HG03442 (cell line): ENCODE measurements around the gene CPOX.
"Not testable (repeated sequence)": the region's sequence is repeated elsewhere in the genome, so short reads cannot be mapped to it uniquely, and the experiment has no call there.

ENCODE experiments used
- ATAC-seq: cut with Tn5 transposase; IDR thresholded peaks from one replicate; pipeline ENCODE4 v1.9.1; 2021; ENCODE audit warnings: mild to moderate bottlenecking, moderate library complexity; ENCODE audit not compliant: unreplicated experiment

CPOX gene

DNA sequence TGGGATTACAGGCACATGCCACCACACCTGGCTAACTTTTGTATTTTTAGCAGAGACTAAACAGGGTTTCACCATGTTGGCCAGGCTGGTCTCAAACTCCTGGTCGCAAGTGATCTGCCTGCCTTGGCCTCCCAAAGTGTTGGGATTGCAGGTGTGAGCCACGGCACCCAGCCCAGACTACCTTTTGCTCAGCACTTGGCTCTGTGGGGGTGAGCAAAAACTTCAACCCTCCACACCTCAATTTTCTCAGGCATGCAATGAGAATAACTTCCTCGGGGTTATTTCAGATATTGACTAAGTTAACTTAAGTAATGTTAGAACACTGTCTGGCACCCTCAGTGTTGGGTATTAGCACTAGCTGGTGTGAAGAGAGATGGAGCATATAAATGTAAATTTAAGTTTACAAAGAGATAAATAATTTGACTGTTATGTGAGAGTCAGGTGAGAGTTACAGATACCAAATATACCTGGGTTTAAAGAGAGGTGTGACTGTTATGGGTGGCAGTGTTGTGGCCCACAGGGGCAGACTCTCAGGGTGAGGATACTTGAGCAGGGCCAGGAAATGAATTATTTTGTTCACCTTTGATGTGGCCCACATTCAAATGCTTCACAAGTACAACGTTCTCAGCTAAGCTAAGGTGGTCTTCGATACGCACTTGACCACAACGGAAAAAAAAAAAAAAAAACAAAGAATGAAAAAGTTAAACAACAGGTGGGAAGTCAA, 29.0 kb downstream of the CPOX start:
- peak; percentile 18 for ATAC-seq

DNA sequence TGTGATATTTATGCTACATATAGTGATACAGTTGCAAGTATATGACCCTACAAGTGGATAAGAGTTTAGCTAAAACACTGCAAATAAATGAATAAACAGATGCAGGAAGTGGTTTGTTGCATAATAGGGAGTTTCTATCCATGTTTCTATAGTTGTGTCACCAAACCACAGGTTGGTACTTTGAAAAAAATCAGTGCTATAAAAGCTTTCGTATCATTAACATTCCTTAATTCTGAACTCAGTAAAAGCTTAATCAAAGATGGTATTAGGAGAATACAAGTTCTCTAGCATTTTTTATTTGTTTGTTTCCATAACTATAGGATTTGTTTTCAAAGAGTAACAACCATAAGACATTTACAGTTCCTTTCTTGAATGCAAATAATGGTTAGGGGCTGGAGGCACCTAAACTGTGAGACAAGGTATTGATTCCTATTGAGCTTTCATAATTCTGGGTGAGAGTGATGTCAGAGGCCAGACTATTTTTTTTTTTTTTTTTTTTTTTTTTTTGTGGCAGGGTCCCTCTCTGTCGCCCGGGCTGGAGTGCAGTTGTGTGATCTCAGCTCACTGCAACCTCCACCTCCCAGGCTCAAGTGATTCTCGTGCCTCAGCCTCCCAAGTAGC, 29.6 kb downstream of the CPOX start:
- peak; percentile 42 for ATAC-seq

DNA sequence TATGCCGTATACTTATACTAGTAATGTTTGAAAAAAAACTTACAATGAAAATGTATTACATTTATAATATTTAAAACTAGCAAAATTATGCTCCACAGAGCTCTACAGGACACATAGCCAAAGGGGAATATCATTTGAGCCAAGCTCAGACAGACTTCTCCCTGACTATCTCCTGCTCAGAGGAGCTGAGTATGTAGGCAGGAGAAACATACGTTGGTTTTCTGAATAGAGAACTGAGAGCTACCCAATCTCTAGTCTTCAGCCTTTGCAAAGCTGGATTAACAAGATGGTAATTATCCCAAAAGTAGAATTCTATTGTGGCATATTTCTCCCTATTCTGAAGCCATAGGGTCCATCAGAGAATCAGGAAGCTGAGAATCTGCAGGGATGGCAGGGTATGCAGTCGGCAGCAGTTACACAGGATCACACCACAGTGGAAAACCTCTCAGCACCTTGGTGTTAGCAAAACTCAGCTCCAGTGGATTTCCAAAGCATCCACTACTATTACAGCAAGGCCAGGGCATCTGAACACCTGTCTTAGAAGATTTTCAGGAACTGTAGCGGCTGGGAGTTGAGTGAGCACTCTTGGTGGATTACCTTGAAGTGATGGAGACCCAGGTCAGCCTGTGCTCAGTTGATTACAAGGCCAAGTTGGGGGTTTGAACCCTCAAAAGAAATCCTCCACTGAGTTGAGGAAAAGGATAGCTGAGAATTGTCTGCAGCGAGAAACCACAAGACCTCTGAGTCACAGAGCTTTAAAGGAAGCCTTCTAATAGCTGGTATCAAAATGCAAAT, 31.5 kb downstream of the CPOX start:
- no peak for ATAC-seq

DNA sequence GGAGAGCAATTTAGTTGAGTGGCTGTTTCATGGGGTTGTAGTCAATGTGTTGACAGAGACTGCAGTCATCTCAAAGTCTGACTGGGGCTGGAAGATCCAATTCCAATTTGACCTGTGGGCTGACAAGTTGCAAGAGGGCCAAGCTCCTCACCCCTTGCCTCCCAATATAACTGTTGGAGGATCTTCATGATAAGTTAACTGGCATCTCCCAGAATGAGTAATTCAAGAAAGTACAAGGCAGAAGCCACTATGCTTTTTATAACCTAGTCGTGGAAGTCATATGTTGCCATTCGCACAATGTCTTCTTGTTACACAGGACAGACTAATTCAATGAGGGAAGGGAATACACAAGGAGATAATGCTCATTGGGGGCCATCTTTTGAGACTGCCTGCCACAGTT, 32.5 kb downstream of the CPOX start:
- no peak for ATAC-seq

DNA sequence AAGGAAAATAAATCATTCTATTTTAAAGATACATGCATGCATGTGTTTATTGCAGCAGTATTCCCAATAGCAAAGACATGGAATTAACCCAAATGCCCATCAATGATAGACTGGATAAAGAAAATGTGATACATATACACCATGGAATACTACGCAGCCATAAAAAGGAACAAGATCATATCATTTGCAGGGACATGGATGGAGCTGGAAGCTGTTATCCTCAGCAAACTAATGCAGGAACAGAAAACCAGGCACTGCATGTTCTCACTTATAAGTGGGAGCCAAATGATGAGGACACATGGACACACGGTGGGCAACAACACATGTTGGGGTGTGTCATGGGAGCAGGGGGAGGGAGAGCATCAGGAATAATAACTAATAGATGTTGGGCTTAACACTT, 33.6 kb downstream of the CPOX start:
- ATAC-seq, result not testable (repeated sequence)

DNA sequence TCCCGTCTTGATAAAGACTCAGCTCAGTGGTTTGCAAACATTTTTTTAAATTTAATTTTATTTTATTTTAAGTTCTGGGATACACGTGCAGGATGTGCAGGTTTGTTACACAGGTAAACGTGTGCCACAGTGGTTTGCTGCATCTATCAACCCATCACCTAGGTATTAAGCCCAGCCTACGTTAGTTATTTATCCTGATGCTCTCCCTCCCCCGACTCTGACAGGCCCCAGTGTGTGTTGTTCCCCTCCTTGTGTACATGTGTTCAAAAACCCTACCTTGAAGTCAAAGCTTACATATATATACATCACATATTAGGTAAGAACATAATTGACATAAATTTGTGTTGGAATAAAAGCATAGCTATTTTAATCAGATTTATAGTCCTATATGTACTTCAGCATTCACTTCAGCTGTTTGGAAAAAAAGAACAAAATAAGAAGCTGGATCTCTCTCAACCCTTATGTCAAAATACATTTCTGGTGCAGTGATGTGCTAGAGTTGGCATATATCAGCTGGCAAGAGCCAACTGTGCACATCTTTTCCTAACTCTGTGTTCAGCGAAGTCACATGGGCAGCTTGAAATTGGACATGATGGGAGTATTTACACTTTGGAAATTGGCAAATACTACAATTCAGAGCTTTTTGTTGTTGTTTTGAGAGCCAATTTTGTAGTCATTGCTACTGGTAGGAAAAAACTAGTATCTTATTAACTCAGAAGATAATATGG, 35.1 kb downstream of the CPOX start:
- ATAC-seq, result no peak

DNA sequence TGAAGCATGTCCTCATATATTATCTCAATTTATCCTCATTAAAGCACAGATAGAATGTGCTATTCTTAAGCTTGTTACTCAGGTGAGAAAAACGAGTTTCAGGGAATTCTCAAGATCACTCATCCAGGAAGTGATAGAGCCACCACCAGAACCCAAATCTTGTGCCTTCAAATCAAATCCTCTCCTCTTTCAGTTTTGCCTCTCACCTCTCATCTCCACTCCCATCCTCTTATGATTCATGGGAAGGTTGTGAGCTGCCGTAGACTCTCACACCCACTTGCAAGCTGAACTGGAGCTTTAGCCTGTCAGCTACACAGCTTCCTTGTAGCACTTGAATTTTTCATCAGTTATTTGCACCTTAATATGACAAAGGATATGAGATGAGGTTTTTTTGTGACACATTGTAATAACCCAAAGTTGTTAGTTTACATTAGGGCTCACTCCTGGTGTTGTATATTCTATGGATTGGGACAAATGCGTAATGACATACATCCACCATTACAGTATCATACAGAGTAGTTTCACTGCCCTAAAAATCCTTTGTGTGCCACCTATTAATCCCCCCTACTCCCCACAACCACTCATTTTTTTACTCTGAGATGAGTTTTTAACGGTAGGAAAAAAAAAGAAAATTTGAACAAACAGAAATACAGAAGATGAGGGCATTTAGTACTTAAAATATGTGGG, 35.9 kb downstream of the CPOX start:
- peak; percentile 24 for ATAC-seq

DNA sequence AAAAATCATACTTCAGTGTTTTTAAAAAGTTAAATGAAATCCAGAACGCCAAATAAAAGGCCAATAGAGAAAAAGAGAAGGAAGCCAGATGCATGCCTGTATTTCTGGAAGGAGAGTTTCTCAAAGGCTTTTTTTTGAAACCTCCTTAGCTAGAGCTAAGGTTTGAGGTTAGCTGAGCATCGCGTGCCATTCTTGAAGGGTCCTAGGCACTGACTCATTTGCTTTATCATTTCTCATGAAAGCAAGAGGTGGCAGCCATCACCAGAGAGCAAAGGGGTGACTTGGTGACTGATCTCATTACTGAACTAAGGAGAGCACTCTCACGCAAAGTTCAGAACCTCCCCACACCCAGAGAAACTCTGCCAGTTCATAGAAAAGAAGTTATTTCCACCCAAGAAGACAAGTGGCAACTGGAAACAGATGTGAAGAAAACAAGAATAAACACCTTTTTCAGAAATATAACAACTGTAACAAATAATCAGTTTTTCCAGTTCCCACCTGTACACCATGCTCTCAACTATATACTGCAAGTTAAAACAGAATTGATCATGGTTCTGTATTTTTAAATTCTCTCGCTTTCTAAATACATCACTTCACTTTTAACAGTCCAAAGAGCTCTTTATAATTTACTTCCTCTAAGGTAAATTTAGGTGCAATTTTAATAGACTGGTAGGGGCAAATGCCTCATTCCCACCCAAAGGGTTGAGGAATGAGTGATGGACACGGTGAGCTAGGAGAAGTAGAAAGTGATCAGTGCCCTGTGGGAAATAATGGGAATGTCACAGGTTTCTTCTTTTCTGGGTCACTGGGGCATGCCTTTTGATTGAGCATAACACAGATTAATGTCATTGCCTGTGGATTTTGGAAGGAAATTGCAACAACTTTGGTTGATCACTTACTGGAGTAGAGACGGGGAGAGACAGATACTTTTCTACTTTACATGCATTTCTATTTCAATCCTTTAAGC, 37.0 kb downstream of the CPOX start:
- ATAC-seq, result peak; percentile 73

DNA sequence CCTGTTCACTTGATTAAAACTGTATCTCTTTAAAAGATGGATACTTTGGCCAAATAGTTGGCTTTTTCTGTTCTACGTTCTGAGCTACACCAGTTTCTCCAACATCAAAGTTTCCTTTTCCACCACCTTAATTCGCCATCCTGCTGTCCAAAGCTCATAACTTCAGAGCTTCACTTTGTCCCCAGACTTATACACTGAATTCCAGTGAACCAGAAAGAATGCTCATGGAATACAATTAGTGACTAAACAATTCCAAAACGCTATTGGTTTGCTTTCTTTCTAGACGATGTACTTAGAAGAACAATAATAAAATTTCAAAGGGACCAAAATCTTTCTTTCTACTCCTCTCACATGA, 38.4 kb downstream of the CPOX start:
- no peak for ATAC-seq

DNA sequence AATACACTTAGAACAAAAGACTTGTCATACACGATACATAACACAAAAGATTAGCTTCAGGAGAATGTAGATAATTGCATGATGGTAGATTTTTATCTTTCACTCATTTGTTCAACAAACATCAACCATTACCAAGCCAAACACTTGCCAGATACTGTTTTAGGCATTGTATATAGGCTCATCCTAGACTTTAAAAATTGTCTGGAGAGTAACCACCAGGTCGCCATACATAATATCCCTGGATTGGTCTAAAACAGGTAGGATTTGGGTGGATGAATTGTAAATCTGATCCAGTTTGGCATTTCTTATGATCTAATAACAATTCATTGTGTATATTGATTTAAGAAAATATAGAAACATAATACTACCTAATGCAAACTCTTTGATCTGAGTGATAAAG, 38.8 kb downstream of the CPOX start:
- ATAC-seq, result no peak

DNA sequence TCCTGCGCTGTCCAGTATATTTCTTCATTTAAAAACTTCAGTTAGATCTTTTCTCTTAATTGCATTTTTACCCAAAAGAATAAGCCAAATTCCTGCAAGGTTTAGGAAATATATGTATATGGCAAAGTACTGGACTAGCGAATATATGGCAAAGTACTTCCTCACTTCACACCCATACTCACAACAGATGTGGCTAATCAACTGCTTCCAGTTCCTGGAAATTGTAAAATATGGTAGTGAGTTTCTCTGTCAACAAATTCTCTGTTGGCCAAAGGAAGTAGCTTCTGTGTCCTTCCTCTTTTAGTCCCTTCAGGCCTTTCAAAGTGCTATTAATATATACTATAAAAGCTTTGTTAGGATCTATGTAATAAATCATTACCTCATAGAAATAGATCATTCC, 39.7 kb downstream of the CPOX start:
- no peak for ATAC-seq

DNA sequence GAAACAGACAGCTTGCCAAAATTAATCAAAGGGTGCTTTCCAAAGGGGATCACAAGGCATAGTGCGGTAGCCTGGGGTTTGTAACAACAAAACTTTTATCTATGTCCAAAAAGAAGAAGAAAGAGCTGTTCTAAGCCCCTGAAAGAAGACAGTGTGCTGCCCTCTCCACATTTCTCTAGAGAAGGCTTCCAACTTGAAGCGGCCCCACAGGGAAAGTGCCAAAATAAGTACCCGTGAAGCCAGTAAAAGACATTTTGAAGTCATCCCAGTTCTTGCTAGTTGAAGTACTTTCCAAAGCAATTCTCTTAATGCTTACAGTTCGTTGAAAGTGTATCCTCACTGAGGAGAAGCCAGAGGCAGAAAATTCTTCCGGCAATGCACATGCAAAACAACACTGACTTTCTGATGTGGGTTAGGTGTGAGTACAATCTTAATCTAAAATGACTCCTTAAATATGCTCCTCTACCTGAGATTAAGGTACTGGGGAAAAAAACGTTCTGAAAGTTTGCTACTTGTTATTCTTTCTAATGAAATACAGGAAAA, 40.3 kb downstream of the CPOX start:
- ATAC-seq, result no peak

DNA sequence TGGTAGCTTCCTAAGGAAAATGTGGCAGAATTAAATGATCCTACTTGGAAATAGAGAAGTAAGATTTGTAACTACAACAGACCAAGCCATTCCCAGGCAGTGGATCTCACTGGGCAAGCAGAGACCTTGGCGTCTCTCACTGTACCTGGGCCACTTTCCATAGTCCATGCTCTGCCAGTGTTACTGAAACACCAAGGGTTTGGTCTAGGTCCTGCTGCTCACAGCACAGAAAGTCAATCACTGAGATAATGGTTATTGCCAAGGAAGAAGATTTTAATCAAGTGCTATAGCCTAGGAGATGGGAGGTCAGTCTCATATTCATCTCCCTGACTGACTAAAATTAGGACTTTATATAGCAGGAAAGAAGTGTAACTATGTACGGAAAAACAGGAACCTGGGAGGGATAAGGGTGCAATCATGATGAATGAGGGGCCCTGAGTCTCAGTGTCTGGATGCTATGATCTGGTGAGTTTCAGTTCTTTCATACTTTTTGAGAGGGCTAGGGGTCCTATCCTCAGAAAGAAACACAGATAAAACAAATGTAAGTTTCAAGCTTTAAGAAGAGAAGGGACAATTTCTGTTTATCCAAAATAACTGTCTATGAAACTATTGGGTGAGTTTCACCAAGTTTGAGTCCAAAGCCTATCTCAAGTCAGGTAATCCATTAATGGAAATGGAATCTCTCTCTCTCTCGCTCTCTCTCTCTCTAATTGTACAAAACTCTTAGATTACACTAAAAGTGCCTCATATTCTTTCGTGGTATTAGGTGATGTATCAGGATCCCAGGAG, 41.0 kb downstream of the CPOX start:
- ATAC-seq, result no peak

DNA sequence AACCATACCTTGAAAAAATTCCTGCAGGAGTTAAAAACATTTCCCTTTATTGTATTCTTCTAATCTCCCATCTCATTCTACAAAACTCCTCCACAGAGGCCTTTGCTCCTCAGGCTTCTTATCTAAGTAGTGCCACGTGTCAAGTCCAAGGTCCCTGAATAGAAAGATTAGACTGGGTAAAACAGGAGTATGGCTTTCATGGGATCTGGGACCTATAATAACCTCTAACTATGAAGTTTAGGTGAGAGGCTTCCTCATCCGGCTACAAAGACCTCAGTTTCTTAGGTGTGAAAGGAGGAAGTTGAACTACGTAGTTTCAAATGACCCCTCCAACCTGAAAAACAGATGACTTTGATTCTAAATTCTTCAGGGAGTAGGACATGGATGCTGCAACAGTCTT, 41.7 kb downstream of the CPOX start:
- no peak for ATAC-seq

DNA sequence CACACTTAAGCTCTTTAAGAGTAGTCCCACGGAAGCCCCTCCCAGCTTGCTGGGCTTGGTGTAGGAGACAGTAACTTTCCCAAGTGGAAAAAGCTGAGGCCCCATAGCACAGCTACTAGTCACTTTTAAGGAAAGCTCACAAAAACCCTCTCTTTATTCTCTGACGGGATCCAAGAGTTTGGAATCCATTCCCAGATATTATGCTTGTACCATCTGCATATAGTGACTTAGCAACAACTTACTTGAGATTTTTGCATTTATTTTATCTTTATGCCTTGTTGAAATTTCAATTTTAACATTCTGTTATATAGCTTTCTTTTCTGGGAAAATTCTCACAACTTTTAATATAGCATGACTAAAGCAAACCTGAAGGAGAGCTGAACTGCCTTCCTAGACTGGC, 42.2 kb downstream of the CPOX start:
- ATAC-seq, result no peak

DNA sequence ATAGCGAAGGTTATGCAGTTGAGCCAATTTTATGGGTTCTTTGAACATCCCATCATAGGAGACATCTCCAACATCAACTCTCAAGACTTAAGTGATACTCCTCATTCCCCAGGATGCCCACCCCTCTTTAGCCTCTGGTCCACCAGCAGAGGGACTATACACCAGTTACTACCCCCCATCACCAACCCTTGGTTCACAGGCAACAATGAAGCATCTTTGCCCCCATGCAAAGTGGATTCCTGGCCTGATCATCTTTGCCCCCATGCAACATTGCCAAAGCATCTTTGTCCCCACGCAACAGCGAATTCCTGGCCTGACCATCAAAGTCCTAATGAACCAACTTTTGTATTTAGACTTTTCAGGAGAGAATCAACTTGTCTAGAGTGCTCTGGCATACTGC, 42.6 kb downstream of the CPOX start:
- no peak for ATAC-seq

DNA sequence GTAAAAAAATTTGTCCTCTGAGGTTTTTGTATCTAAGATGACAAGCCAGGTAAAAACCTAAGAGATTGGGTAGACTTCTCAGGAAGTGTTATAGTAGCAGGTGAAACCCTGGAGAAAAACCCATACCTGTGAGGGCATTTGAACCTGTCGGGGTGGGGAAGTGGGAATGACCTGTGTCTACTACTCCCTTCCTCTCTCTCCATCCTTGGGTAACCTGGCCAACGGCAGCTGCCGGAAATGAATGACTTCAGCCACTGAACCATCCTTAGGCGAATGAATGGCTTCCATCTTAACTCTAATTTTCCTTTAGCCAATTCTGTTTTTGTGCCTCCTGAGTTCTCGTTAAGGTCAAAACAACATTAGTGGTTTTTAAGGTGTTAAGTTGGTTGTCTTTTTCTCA, 44.9 kb downstream of the CPOX start:
- ATAC-seq, result no peak

DNA sequence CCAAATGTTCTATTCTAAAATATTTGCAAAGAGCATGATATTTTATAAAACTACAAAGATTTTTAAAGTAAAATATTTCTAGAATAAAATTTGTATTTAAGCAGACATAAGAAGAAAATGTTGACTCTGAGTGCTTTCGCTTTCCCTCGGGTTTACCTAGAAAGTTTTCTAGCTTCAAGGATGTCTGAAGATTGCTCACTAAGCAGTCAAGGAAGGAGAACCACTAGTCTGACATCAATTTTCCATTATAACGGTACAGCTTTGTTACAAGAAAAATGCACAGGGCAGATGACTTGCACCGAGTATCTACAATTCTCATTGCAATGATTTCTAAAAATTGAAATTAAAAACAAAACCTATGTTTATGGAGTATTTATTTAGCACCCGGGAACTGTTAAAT, 47.5 kb downstream of the CPOX start:
- no peak for ATAC-seq

DNA sequence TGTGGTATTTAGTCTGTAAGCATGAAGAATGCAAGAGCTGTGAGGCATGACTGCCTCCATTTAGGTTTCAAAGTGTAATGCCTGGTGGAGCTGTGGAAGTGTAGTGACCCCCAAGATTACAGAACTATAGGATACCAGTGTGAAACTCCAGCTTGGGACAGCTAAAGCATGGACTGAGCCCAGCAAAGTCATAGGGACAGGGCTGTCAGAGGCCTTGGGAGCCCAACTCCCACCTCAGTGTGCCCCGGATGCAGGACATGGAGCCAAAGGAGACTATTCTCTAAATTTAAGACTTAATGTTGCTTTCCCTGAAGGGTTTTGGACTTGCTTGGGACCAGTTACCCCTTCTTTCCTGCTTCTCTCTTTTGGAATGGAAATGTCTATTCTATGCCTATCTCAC, 50.8 kb downstream of the CPOX start:
- ATAC-seq, result no peak
